Aortic smooth muscle cell (primary cell): ENCODE results near the gene CHFR. TPM values are rescaled to one million over a fixed set of nuclear protein-coding genes. Genes with fewer than 3 reads are reported as not detected.

Source experiments
- total RNA-seq: library from RNA; depleted of rRNA; stranded (reverse); fragments of >200 nt; gene quantifications from 2 replicates; pipeline ENCODE4 v1.2.3, GENCODE V29; 2014

CHFR gene, protein sequence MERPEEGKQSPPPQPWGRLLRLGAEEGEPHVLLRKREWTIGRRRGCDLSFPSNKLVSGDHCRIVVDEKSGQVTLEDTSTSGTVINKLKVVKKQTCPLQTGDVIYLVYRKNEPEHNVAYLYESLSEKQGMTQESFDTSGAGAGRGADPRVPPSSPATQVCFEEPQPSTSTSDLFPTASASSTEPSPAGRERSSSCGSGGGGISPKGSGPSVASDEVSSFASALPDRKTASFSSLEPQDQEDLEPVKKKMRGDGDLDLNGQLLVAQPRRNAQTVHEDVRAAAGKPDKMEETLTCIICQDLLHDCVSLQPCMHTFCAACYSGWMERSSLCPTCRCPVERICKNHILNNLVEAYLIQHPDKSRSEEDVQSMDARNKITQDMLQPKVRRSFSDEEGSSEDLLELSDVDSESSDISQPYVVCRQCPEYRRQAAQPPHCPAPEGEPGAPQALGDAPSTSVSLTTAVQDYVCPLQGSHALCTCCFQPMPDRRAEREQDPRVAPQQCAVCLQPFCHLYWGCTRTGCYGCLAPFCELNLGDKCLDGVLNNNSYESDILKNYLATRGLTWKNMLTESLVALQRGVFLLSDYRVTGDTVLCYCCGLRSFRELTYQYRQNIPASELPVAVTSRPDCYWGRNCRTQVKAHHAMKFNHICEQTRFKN
- 37.4 and 37.7 TPM in 2 replicates for total RNA-seq

DNA sequence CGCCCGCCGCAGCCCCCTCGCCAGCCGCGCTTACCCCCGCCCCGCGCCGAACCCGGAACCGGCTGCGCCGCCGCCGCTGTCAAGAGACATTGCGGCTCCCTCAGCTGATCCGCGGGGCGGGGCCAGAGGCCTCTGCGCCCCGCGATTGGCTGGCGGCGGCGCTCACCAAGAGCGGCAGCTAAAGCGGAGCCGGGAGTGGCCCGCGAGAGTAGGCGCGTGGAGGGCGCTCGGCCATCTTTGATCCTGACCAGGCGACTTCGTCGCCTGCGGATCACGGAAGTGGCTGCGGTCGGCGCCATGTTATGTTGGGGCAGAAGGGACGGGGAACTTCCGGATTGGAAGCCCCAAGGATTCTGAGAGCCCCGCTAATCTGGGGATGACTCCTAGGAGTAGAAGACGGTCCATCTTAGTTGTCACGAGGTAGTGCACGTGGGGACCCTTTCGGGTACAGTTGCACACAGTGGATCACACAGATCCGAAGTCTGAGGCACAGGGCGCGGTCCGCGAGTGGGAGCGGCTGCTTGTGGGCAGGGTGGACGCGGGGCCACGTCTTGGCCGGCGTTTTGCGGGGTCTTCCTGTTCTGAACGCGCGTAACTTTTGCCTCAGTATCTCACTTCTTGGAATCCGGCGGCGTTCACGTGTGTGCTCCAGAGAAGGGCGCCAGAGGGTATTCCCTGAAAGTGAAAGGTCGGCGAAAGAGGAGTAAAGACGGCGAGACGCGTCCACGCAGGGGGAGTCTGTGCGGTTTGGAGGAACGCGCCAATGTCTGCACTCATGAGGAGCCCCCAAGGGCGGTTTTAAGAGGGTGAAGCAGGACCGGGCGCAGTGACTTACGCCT, at the start of gene CHFR:
Gene CHFR (minus strand): TSS at position 93 of the 839 bp plus-strand sequence. CDS start 277 bp downstream, outside the sequence.

DNA sequence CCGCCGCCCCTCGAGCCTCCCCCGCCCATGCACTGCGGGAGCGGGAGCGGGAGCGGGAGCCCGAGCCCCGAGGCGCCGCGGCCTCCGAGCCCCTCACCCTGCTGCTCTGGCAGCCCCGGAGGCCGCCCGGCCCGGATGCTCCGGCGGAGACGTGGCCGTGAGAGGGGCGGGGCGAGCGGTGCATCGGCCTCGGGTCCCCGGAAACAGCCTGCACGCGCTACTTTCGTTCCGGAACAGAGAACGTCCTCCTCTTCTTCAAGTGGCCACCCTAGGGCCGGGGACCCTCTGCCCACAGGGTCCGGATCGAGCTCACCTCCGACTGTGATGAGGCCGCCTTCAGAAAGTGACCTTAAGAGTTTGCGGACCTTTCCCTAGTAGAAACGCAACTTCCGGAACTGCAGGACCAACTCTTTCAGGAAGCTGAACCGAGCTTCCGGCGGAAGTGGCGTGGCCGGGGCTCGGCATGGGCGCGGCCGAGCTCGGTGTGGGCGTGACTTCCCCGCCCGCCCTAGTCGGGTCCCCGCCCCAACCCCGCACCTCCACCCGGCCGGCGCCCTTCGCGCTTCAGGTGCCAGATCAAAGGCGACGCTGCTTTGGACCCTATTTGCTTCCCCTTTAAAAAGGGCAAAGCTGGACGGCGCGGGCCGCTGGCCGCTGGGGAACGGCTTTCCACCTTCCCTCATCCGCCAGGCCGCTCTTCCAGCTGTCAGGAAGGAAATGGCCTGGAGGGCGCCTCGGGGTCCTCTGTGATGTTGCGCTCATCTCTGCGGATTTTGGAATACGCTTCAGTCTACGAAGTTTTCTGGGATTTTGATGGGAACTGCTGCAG, 58.5 kb downstream of the CHFR start, which contains the start of gene GOLGA3:
Gene GOLGA3 (minus strand): TSS at position 164 of the 829 bp plus-strand sequence. CDS start 6,741 bp downstream, outside the sequence.

Other genes starting within 250 kb of the CHFR start
- 19.8 and 29.7 TPM in 2 replicates for gene POLE, start 200.3 kb downstream of the CHFR start, total RNA-seq
- 13.3 and 13.5 TPM in 2 replicates for gene PXMP2, start 200.0 kb downstream of the CHFR start, total RNA-seq
- gene PGAM5, start 176.8 kb downstream of the CHFR start, total RNA-seq: 19.9 and 29.5 TPM in 2 replicates
- 51.1 and 63.1 TPM in 2 replicates for gene ANKLE2, start 125.8 kb downstream of the CHFR start, total RNA-seq
- gene GOLGA3, start 58.7 kb downstream of the CHFR start, total RNA-seq: 132 and 178 TPM in 2 replicates
- gene ZNF605, start 68.7 kb upstream of the CHFR start, total RNA-seq: 8.2 and 10.7 TPM in 2 replicates
- 9.9 and 10.6 TPM in 2 replicates for gene ZNF26, start 98.8 kb upstream of the CHFR start, total RNA-seq
- gene ZNF84, start 149.9 kb upstream of the CHFR start, total RNA-seq: 19.4 and 21.4 TPM in 2 replicates
- 29.3 and 32.0 TPM in 2 replicates for gene ZNF140, start 193.3 kb upstream of the CHFR start, total RNA-seq
- gene ZNF891, start 242.7 kb upstream of the CHFR start, total RNA-seq: 0.79 and 0.87 TPM in 2 replicates
- 7.7 and 10.4 TPM in 2 replicates for gene ZNF10, start 243.0 kb upstream of the CHFR start, total RNA-seq